CD4-positive, alpha-beta T cell treated with Interleukin-17A for 1 hour (primary cell): Measurements from ENCODE around the gene TTN.
A peak's percentile ranks its signal among the peaks of the same experiment; 100 is the strongest.

Experiments used
- DNase-seq: peaks from one replicate; pipeline ENCODE4 v3.0.0-alpha.2; 2020

Gene TTN

GRCh38 chr2:178480227-178481181 lies 326.7 kb downstream of the TTN start, which contains the start of gene PLEKHA3:
Gene PLEKHA3, plus strand, starts transcription at chr2:178480457. Its CDS starts 413 bp downstream, at chr2:178480870.
- DNase-seq = peak; percentile 86

- no peak for DNase-seq
Measured at GRCh38 chr2:178479758-178480226, 327.4 kb downstream of the TTN start.

- DNase-seq = no peak
Measured at GRCh38 chr2:178479275-178479616, 328.0 kb downstream of the TTN start.

- DNase-seq = peak; percentile 87
Measured at GRCh38 chr2:178478439-178479274, 328.6 kb downstream of the TTN start, which contains the start of gene FKBP7. Gene FKBP7, minus strand, starts transcription at chr2:178478600. Its CDS starts 101 bp downstream, at chr2:178478499.

GRCh38 chr2:178478130-178478438 lies 329.1 kb downstream of the TTN start:
- no peak for DNase-seq

GRCh38 chr2:178477443-178478129 lies 329.6 kb downstream of the TTN start:
- DNase-seq = no peak

GRCh38 chr2:178476477-178476876 lies 330.7 kb downstream of the TTN start:
- DNase-seq = no peak
